Glutamatergic neuron (in vitro differentiated cells): ENCODE data around the gene GRB2. TPM values are rescaled to one million over a fixed set of nuclear protein-coding genes. Genes with fewer than 3 reads are reported as not detected.
"Not testable (repeated sequence)": the region's sequence is repeated elsewhere in the genome, so short reads cannot be mapped to it uniquely, and the experiment has no call there.

ENCODE experiments used
- DNase-seq: peaks from one replicate; pipeline ENCODE4 v3.0.0; 2022
- H3K27ac Mint-ChIP-seq: one replicate; pipeline ENCODE4 v1.8.0; 2020; ENCODE audit warnings: mild to moderate bottlenecking, mixed read lengths, inconsistent platforms; ENCODE audit not compliant: unreplicated experiment
- H3K27me3 Mint-ChIP-seq: one replicate; pipeline ENCODE4 v1.8.0; 2020; ENCODE audit warnings: mild to moderate bottlenecking, moderate library complexity, mixed read lengths, inconsistent platforms; ENCODE audit not compliant: unreplicated experiment
- H3K36me3 Mint-ChIP-seq: one replicate; pipeline ENCODE4 v1.8.0; 2020; ENCODE audit warnings: mild to moderate bottlenecking, mixed read lengths, inconsistent platforms; ENCODE audit not compliant: unreplicated experiment
- H3K4me1 Mint-ChIP-seq: one replicate; pipeline ENCODE4 v1.8.0; 2020; ENCODE audit warnings: mild to moderate bottlenecking, low read depth, mixed read lengths, inconsistent platforms; ENCODE audit not compliant: unreplicated experiment
- H3K4me3 Mint-ChIP-seq: one replicate; pipeline ENCODE4 v1.8.0; 2020; ENCODE audit warnings: mild to moderate bottlenecking, mixed read lengths, inconsistent platforms; ENCODE audit not compliant: unreplicated experiment
- H3K9me3 Mint-ChIP-seq: one replicate; pipeline ENCODE4 v1.8.0; 2020; ENCODE audit warnings: mild to moderate bottlenecking, moderate library complexity, mixed read lengths, inconsistent platforms; ENCODE audit not compliant: unreplicated experiment
- total RNA-seq: library from RNA; stranded (reverse); fragmentation: NEBNext Ultra II Directional; extraction: Animal tissue kit (Norgen Biotek cat#: 25700); gene quantifications from one replicate; pipeline ENCODE4 v1.2.1, GENCODE V29; 2021; ENCODE audit not compliant: unreplicated experiment
- TF ChIP-seq, protein P1 (sequence below): fragments of 200-600 bp; sonication (generic); IDR thresholded peaks from one replicate; pipeline ENCODE4 v1.5.0; 2021; ENCODE audit not compliant: partially characterized antibody, unreplicated experiment

Gene GRB2
- total RNA-seq, 1 donor from 2014 or later = 148 TPM

DNA sequence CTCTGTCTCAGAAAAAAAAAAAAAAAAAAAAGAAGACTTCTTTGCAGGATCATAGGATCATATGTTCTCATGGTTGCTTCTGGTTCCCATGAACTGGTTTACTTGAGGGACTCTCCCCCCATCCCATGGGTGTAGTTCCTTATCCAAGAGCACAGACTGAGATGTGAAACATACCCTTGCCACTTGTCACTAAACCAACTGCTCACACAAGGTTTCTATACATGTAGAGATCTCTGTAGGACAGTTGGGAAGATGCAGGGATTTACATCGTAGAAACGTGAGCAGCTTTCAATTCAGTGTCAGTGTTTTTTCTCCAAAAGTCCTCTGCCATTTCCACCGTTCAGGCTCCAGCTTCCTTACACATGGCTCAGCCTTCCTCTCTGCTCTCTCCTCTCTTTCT, 39.8 kb upstream of the GRB2 start:
- TF ChIP-seq, protein P1, sequence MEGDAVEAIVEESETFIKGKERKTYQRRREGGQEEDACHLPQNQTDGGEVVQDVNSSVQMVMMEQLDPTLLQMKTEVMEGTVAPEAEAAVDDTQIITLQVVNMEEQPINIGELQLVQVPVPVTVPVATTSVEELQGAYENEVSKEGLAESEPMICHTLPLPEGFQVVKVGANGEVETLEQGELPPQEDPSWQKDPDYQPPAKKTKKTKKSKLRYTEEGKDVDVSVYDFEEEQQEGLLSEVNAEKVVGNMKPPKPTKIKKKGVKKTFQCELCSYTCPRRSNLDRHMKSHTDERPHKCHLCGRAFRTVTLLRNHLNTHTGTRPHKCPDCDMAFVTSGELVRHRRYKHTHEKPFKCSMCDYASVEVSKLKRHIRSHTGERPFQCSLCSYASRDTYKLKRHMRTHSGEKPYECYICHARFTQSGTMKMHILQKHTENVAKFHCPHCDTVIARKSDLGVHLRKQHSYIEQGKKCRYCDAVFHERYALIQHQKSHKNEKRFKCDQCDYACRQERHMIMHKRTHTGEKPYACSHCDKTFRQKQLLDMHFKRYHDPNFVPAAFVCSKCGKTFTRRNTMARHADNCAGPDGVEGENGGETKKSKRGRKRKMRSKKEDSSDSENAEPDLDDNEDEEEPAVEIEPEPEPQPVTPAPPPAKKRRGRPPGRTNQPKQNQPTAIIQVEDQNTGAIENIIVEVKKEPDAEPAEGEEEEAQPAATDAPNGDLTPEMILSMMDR = no peak
- no peaks in the 10 kb centered on the region for H3K9me3 Mint-ChIP-seq
- H3K36me3 Mint-ChIP-seq = no peaks in the 10 kb centered on the region
- H3K4me3 Mint-ChIP-seq = no peak overlapping the region
- H3K27ac Mint-ChIP-seq = no peak overlapping the region
- H3K4me1 Mint-ChIP-seq = no peaks in the 10 kb centered on the region
- H3K27me3 Mint-ChIP-seq = peaks cover 2% of the 10 kb centered on the region
- no peak for DNase-seq

- peaks cover 2% of the 10 kb centered on the region for H3K27me3 Mint-ChIP-seq
- H3K27ac Mint-ChIP-seq = no peak overlapping the region
- TF ChIP-seq, protein P1 = no peak
Measured at GRCh38 chr17:75442168-75443103, 37.0 kb upstream of the GRB2 start.

GRCh38 chr17:75440738-75441448, 35.4 kb upstream of the GRB2 start:
- peaks cover 2% of the 10 kb centered on the region for H3K27me3 Mint-ChIP-seq
- H3K9me3 Mint-ChIP-seq = no peaks in the 10 kb centered on the region
- DNase-seq = no peak
- no peaks in the 10 kb centered on the region for H3K4me1 Mint-ChIP-seq
- H3K27ac Mint-ChIP-seq = no peak overlapping the region
- H3K36me3 Mint-ChIP-seq = no peaks in the 10 kb centered on the region
- TF ChIP-seq, protein P1 = no peak
- H3K4me3 Mint-ChIP-seq = no peak overlapping the region

More at GRCh38 chr17:75442168-75443103, 37.0 kb upstream of the GRB2 start:
- Mint-ChIP-seq H3K36me3 (no peaks in the 10 kb centered on the region), H3K4me3 (no peak overlapping the region), H3K9me3 (no peaks in the 10 kb centered on the region), H3K4me1 (no peaks in the 10 kb centered on the region)
- no peak for DNase-seq

DNA sequence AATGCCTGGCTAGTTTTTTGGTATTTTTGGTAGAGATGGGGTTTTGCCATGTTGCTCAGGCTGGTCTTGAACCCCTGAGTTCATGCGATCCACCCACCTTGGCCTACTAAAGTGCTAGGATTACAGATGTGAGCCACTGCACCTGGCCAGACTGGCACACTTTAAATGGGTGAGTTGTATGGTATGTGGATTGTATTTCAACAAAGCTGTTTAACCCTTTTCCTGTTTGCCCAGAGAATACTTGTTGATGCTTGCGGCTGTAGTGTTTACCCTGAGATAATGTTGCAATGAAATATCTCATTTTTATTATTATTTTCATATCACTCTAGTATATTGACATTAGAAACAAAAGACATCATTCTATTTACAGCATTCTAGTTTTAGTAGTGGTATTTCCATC, 33.8 kb upstream of the GRB2 start:
- Mint-ChIP-seq H3K36me3 (no peaks in the 10 kb centered on the region), H3K27me3 (peaks cover 2% of the 10 kb centered on the region), H3K4me1 (no peaks in the 10 kb centered on the region), H3K9me3 (no peaks in the 10 kb centered on the region), H3K4me3 (no peak overlapping the region), H3K27ac (no peak overlapping the region)
- TF ChIP-seq, protein P1 = no peak
- no peak for DNase-seq

DNA sequence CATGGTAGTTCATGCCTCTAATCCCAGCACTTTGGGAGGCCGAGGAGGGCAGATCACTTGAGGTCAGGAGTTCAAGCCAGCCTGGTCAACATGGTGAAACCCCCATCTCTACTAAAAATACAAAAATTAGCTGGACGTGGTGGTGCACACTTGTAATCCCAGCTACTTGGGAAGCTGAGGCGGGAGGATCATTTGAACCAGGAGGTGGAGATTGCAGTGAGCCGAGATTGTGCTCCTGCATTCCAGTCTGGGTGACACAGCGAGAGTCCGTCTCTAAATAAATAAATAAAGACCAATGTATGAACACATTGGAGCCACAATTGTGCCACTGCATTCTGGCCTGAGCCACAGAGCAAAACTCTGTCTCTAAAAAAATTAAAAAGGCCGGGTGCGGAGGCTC, 31.9 kb upstream of the GRB2 start:
- not testable (repeated sequence) for DNase-seq, H3K36me3 Mint-ChIP-seq, H3K27me3 Mint-ChIP-seq, H3K4me3 Mint-ChIP-seq, H3K4me1 Mint-ChIP-seq, H3K9me3 Mint-ChIP-seq, H3K27ac Mint-ChIP-seq

GRCh38 chr17:75434433-75434832, 29.0 kb upstream of the GRB2 start:
- H3K4me3 Mint-ChIP-seq, H3K4me1 Mint-ChIP-seq, H3K36me3 Mint-ChIP-seq, H3K27me3 Mint-ChIP-seq, H3K27ac Mint-ChIP-seq, H3K9me3 Mint-ChIP-seq, DNase-seq: not testable (repeated sequence)
